ENCODE results near the gene TNPO3. TPM values are rescaled to one million over a fixed set of nuclear protein-coding genes. Genes with fewer than 3 reads are reported as not detected.

The TNPO3 gene
- total RNA-seq, 3 donors from 2014 or later, result 36.4 to 42.7 (median 36.6) TPM

DNA sequence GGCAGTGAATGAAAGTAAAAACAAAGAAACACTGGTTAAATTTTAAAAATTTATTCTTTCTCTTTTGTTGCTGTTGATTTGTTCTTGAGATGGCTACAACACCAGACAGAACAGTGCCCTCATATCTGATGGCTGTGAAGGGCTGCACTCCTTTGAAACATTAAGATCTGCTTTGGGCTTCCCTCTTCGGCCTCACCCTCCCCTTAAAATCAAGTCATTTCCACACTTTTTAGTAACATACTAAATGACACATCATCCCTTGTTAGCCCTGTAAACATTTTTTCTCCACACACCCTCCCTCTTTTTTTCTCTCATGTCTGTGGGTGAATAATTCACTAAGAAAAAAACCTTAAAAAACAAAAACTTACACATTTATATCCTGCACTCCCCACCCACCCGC is 100.8 kb downstream of the TNPO3 start:
- no peak for TF ChIP-seq POLR2A (IDR thresholded peaks at IDR 0.05)
- TF ChIP-seq, protein P1, sequence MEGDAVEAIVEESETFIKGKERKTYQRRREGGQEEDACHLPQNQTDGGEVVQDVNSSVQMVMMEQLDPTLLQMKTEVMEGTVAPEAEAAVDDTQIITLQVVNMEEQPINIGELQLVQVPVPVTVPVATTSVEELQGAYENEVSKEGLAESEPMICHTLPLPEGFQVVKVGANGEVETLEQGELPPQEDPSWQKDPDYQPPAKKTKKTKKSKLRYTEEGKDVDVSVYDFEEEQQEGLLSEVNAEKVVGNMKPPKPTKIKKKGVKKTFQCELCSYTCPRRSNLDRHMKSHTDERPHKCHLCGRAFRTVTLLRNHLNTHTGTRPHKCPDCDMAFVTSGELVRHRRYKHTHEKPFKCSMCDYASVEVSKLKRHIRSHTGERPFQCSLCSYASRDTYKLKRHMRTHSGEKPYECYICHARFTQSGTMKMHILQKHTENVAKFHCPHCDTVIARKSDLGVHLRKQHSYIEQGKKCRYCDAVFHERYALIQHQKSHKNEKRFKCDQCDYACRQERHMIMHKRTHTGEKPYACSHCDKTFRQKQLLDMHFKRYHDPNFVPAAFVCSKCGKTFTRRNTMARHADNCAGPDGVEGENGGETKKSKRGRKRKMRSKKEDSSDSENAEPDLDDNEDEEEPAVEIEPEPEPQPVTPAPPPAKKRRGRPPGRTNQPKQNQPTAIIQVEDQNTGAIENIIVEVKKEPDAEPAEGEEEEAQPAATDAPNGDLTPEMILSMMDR (IDR thresholded peaks at IDR 0.05), result no peak
- TF ChIP-seq POLR2AphosphoS5 (IDR thresholded peaks at IDR 0.05), result no peak
- H3K36me3 ChIP-seq, result no peaks in the 10 kb centered on the region
- no peak for DNase-seq (ENCODE audit: low spot score in 2 of 2)
- no peak overlapping the region for H3K27ac ChIP-seq
- H3K9me3 ChIP-seq, result no peaks in the 10 kb centered on the region
- H3K4me1 ChIP-seq, result no peaks in the 10 kb centered on the region
- H3K4me3 ChIP-seq, result no peak overlapping the region
- no peaks in the 10 kb centered on the region for H3K27me3 ChIP-seq
- intact Hi-C loops (cut with DNase I; ENCODE audit: low total_unique reads), result no loop called here

DNA sequence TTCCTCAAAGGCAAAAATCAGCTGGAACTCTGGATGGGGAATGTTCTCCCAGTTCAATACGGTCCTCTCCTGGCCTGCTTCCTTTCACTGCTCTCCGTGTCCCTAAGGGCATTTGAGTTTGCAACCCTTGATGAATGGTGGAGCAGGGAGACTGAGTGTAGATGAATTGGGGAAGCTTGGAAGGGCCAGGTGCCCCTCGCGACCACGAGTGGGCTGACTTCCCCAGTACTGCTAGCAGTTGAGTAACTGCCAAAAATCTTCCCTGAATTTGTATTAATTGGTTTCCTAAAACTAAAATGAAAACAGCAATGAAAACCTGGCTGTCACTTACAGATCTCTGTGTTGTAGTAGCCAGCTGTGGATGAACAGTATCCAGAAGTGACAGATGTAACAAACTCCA is 103.6 kb downstream of the TNPO3 start:
- no peak overlapping the region for H3K27ac ChIP-seq
- H3K4me1 ChIP-seq, result no peaks in the 10 kb centered on the region
- no peak for DNase-seq (ENCODE audit: low spot score in 2 of 2)
- H3K36me3 ChIP-seq, result no peaks in the 10 kb centered on the region
- no peaks in the 10 kb centered on the region for H3K9me3 ChIP-seq
- no peak overlapping the region for H3K4me3 ChIP-seq
- TF ChIP-seq POLR2A (IDR thresholded peaks at IDR 0.05) (no peak), POLR2AphosphoS5 (IDR thresholded peaks at IDR 0.05) (no peak)
- TF ChIP-seq, protein P1 (IDR thresholded peaks at IDR 0.05), result no peak
- no peaks in the 10 kb centered on the region for H3K27me3 ChIP-seq
- intact Hi-C loops (cut with DNase I; ENCODE audit: low total_unique reads), result no loop called here

DNA sequence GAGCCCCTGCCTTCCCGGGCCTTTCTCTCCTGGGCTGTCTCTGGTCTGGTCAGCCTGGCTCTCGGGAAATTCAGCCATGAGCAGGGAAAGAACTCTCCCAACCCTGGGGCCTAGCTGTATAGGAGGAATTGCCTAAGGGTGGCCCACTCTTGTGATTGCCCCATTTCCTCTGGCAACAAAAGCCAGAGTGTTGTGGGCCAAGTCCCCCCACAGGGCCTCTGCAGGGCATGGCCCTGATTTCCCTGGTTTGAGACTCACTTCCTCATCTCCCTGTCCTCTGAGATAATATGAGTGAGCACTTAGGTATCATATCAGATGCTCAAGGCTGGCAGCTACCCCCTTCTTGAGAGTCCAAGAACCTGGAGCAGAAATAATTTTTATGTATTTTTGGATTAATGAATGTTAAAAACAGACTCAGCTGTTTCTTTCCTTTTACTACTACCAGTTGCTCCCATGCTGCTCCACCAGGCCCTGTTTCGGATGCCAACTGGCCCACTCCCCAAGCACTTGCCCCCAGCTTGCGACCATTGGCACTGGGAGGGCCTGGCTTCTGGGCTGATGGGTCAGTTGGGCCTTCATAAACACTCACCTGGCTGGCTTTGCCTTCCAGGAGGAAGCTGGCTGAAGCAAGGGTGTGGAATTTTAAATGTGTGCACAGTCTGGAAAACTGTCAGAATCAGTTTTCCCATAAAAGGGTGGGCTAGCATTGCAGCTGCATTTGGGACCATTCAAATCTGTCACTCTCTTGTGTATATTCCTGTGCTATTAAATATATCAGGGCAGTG is 105.7 kb downstream of the TNPO3 start:
- DNase-seq (ENCODE audit: low spot score in 2 of 2), result no peak
- H3K36me3 ChIP-seq, result no peaks in the 10 kb centered on the region
- no peak overlapping the region for H3K27ac ChIP-seq
- intact Hi-C loops (cut with DNase I; ENCODE audit: low total_unique reads), result no loop called here
- H3K4me1 ChIP-seq, result no peaks in the 10 kb centered on the region
- no peak for TF ChIP-seq POLR2AphosphoS5 (IDR thresholded peaks at IDR 0.05)
- TF ChIP-seq, protein P1 (IDR thresholded peaks at IDR 0.05), result no peak
- TF ChIP-seq POLR2A (IDR thresholded peaks at IDR 0.05), result no peak
- no peaks in the 10 kb centered on the region for H3K27me3 ChIP-seq
- H3K9me3 ChIP-seq, result no peaks in the 10 kb centered on the region
- H3K4me3 ChIP-seq, result no peak overlapping the region

DNA sequence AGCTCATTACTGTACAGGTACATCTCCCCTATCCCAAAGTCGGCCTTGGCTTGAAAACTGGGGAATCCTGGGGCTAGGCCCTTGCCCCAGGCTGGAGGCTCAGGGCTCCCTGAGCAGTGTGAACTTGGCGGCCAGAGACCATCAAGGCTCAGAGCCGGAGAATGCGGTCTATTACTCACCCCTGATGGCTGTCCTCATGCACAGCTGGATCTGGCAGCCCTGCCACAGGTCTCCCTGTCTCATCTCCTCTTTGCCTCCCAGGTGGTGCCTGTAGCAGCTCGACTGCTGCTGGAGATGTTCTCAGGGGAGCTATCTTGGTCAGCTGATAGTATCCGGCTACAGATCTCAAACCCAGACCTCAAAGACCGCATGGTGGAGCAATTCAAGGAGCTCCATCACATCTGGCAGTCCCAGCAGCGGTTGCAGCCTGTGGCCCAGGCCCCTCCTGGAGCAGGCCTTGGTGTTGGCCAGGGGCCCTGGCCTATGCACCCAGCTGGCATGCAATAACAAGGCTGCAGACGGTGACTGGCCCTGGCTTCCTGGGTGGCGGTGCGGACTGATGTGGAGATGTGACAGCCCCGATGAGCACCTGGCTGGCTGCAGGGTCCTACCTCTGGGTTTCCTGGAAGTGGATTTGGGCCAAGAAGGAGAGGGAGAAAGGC is 106.5 kb downstream of the TNPO3 start:
- Histone ChIP-seq H3K27me3 (no peaks in the 10 kb centered on the region), H3K36me3 (no peaks in the 10 kb centered on the region), H3K4me3 (no peak overlapping the region), H3K27ac (no peak overlapping the region), H3K9me3 (no peaks in the 10 kb centered on the region), H3K4me1 (no peaks in the 10 kb centered on the region)
- DNase-seq (ENCODE audit: low spot score in 2 of 2), result no peak
- intact Hi-C loops (cut with DNase I; ENCODE audit: low total_unique reads), result no loop called here
- TF ChIP-seq POLR2AphosphoS5 (IDR thresholded peaks at IDR 0.05), result no peak

DNA sequence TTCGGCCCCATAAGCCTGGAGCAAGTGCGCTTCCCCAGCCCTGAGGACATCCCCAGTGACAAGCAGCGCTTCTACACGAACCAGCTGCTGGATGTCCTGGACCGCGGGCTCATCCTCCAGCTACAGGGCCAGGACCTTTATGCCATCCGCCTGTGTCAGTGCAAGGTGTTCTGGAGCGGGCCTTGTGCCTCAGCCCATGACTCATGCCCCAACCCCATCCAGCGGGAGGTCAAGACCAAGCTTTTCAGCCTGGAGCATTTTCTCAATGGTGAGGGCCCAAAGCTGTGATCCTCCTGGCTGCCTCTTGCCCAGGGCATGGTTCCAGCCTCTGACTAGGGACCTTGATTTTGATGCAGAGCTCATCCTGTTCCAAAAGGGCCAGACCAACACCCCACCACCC is 107.1 kb downstream of the TNPO3 start:
- H3K4me3 ChIP-seq, result no peak overlapping the region
- H3K27ac ChIP-seq, result no peak overlapping the region
- H3K4me1 ChIP-seq, result no peaks in the 10 kb centered on the region
- H3K36me3 ChIP-seq, result no peaks in the 10 kb centered on the region
- H3K9me3 ChIP-seq, result no peaks in the 10 kb centered on the region
- TF ChIP-seq, protein P1 (IDR thresholded peaks at IDR 0.05), result no peak
- TF ChIP-seq POLR2AphosphoS5 (IDR thresholded peaks at IDR 0.05), result no peak
- TF ChIP-seq POLR2A (IDR thresholded peaks at IDR 0.05), result no peak
- H3K27me3 ChIP-seq, result no peaks in the 10 kb centered on the region
- DNase-seq (ENCODE audit: low spot score in 2 of 2), result no peak
- intact Hi-C loops (cut with DNase I; ENCODE audit: low total_unique reads), result no loop called here

Data from breast epithelium (tissue), 4 donors.